ENCODE data around the gene DOCK4.

DNA sequence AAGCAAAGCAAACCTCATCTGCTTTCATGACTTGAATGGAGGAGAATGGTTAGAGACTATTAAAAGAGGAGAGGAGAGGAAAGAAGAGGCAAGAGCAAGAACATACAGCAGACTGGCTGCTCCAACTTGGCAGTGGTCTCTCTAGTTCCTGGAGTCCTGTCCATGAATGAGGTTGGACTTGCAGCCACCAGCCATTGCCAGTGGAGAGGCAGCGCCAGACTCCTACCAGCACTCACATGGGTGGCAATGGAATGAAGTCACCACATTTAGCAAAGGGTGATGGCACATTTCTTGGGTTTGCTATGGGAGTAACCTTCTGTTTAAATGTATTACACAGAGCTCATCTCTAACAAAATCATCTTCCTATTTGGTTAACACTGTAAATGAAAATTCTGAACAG lies 386.1 kb downstream of the DOCK4 start:
- TF ChIP-seq ZNF138 (CRISPR knock-in tag; conservative IDR thresholded peaks at IDR 0.05), result no peak
- TF ChIP-seq CTCF (IDR thresholded peaks at IDR 0.05), result no peak
- no peak for TF ChIP-seq TCF7 (CRISPR knock-in tag; IDR thresholded peaks at IDR 0.05; ENCODE audit: low read depth)
- TF ChIP-seq, protein P1, sequence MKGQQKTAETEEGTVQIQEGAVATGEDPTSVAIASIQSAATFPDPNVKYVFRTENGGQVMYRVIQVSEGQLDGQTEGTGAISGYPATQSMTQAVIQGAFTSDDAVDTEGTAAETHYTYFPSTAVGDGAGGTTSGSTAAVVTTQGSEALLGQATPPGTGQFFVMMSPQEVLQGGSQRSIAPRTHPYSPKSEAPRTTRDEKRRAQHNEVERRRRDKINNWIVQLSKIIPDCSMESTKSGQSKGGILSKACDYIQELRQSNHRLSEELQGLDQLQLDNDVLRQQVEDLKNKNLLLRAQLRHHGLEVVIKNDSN (CRISPR knock-in tag; IDR thresholded peaks at IDR 0.05), result no peak
- no peak for TF ChIP-seq ZNF121 (CRISPR knock-in tag; IDR thresholded peaks at IDR 0.05)
